Heart left ventricle (tissue), 13 donors: ENCODE data around the gene TSC22D1.

Source experiments
- CTCF ChIP-seq, 12 donors: fragments of 200-600 bp; sonication (generic) in 4 of 12; IDR thresholded peaks; one replicate each; pipeline versions ENCODE4 v1.5.0 to v1.8.0; 2018 to 2022; ENCODE audit warnings: antibody characterized with exemption in 12 of 12, mild to moderate bottlenecking in 5 of 12
- POLR2A ChIP-seq, 2 donors: fragments of 450-650 bp; IDR thresholded peaks; one replicate each; pipeline ENCODE4 v1.6.1; 2017; ENCODE audit warnings: antibody characterized with exemption in 2 of 2, mild to moderate bottlenecking in 2 of 2, moderate library complexity in 2 of 2
- donor health status: ischemic (EF 13 %, LVEDD 7.1; RV severe dilation, severe dysfunction).
- donor health status: DM: no; HTN: yes; CAD: no.
- donor health status: DM: no; HTN: no; CAD: no.
- donor health status: ischemic (EF 25% LVEDD 6.9; RV normal size, moderate dysfunction).
- donor health status: ischemic (EF 25% LVEDD 5.7; RV mildly dilated, moderate dysfunction).
- donor health status: ischemic (EF 35%, LVEDD 5.7; RV mildly dilated, moderate dysfunction).
- donor health status: nonischemic (EF 11% LVEDD 7.7; RV severe dilation, severe dysfunction).
- donor health status: DM: yes; HTN: yes; CAD: no.
- donor health status: PGD.
- donor health status: ischemic (EF 29% LVEDD 5.4; RV normal size, mild dysfunction).
- donor health status: nonischemic (EF 23%, LVEDD 6.1; RV moderate dilation, normal function).

GRCh38 chr13:44541601-44542000 lies 34.5 kb downstream of the TSC22D1 start:
- TF ChIP-seq CTCF (IDR thresholded peaks at IDR 0.05) (no peak), POLR2A (IDR thresholded peaks at IDR 0.05) (no peak)
